HepG2 (cell line): ENCODE data around the gene BFSP1. TPM values are rescaled to one million over a fixed set of nuclear protein-coding genes. Genes with fewer than 3 reads are reported as not detected.

Experiments
- ADNP ChIP-seq: sonication (generic); formaldehyde crosslinking; IDR thresholded peaks from 2 replicates; pipeline ENCODE4 v1.4.0; 2020; ENCODE audit warnings: missing genetic modification reagents
- ARID5B ChIP-seq: IDR thresholded peaks from 2 replicates; pipeline ENCODE4 v1.4.0; 2020; ENCODE audit warnings: mild to moderate bottlenecking, missing genetic modification reagents
- DMAP1 ChIP-seq: IDR thresholded peaks from 2 replicates; pipeline ENCODE4 v1.6.1; 2016
- ERF ChIP-seq: IDR thresholded peaks from 2 replicates; pipeline ENCODE4 v1.6.1; 2018; ENCODE audit warnings: missing biosample characterization, missing genetic modification reagents
- ETV5 ChIP-seq: IDR thresholded peaks from 2 replicates; pipeline ENCODE4 v1.6.1; 2018; ENCODE audit warnings: missing biosample characterization, missing genetic modification reagents, inconsistent platforms, borderline replicate concordance
- ETV6 ChIP-seq: sonication (generic); formaldehyde crosslinking; conservative IDR thresholded peaks from 2 replicates; pipeline ENCODE4 v1.4.0; 2020; ENCODE audit warnings: missing genetic modification reagents
- HNRNPLL ChIP-seq: fragments of 200-400 bp; formaldehyde crosslinking; IDR thresholded peaks from 2 replicates; pipeline ENCODE4 v1.6.1; 2017; ENCODE audit warnings: mild to moderate bottlenecking, low read depth, low read length; ENCODE audit not compliant: poor library complexity, severe bottlenecking
- MTA1 ChIP-seq: sonication (generic); formaldehyde crosslinking; IDR thresholded peaks from 2 replicates; pipeline ENCODE4 v1.4.0; 2020; ENCODE audit warnings: missing genetic modification reagents, mild to moderate bottlenecking, borderline replicate concordance
- SMAD3 ChIP-seq: sonication (generic); formaldehyde crosslinking; IDR thresholded peaks from 2 replicates; pipeline ENCODE4 v1.4.0; 2020; ENCODE audit warnings: missing genetic modification reagents
- SMYD3 ChIP-seq: sonication (generic); formaldehyde crosslinking; IDR thresholded peaks from 2 replicates; pipeline ENCODE4 v1.8.1; 2023; ENCODE audit warnings: mild to moderate bottlenecking, missing genetic modification reagents
- SOX13 ChIP-seq, 3 experiments: fragments of 450-650 bp in 1 of 3; sonication (generic) in 1 of 3; formaldehyde crosslinking in 1 of 3; IDR thresholded peaks in 2 of 3; conservative IDR thresholded peaks in 1 of 3; 2 replicates each; pipeline versions ENCODE4 v1.5.0 to v1.6.1; 2016 to 2020; ENCODE audit warnings: antibody characterized with exemption in 1 of 3, mild to moderate bottlenecking in 1 of 3, missing compliant biosample characterization in 1 of 3, missing genetic modification reagents in 1 of 3, moderate library complexity in 1 of 3
- ZKSCAN8 ChIP-seq: IDR thresholded peaks from 2 replicates; pipeline ENCODE4 v1.6.1; 2016; ENCODE audit warnings: borderline replicate concordance, missing genetic modification reagents, missing compliant biosample characterization
- ZNF12 ChIP-seq: sonication (generic); formaldehyde crosslinking; IDR thresholded peaks from 2 replicates; pipeline ENCODE4 v1.5.0; 2020; ENCODE audit warnings: missing genetic modification reagents
- ZNF234 ChIP-seq: sonication (generic); formaldehyde crosslinking; conservative IDR thresholded peaks from 2 replicates; pipeline ENCODE4 v1.5.1; 2020; ENCODE audit warnings: mild to moderate bottlenecking, missing genetic modification reagents
- ZNF318 ChIP-seq: sonication (generic); formaldehyde crosslinking; IDR thresholded peaks from 2 replicates; pipeline ENCODE4 v1.4.0; 2020; ENCODE audit warnings: mild to moderate bottlenecking, missing genetic modification reagents
- ZNF629 ChIP-seq: sonication (generic); formaldehyde crosslinking; conservative IDR thresholded peaks from 2 replicates; pipeline ENCODE4 v1.5.0; 2020; ENCODE audit warnings: missing genetic modification reagents
- ZNF644 ChIP-seq: IDR thresholded peaks from 2 replicates; pipeline ENCODE4 v1.6.1; 2016; ENCODE audit warnings: low read depth
- polyA plus RNA-seq, 8 experiments: library from polyadenylated mRNA; depleted of rRNA in 3 of 8; stranded (reverse) in 7 of 8; unstranded in 1 of 8; fragments of >200 nt; fragmentation: Illumina TruSeq in 4 of 8; extraction: Trizol in 4 of 8; gene quantifications; 2 replicates each; pipeline versions ENCODE4 v1.2.1 to v1.2.3, GENCODE V29; 2011 to 2016; ENCODE audit warnings: low read depth in 4 of 8, missing spikeins in 1 of 8, mixed read lengths in 1 of 8; ENCODE audit not compliant: insufficient read depth in 1 of 8
- total RNA-seq, 5 experiments: library from RNA; depleted of rRNA; stranded (reverse); fragments of >200 nt; fragmentation: Illumina TruSeq; extraction: Trizol; gene quantifications; 2 replicates each; pipeline ENCODE4 v1.2.3, GENCODE V29; 2016; ENCODE audit warnings: low read depth in 1 of 5

The BFSP1 gene
- total and polyA plus RNA-seq, 2 of the 13 experiments (the other 11 are each of a cell fraction or from before 2014, with no cell fraction given) = 0.22 to 0.26 TPM

- peak; percentile 33; the same call in 1 of the 2 replicates for TF ChIP-seq ARID5B
- TF ChIP-seq DMAP1 (CRISPR knock-in tag) = peak; percentile 59; the same call in 1 of the 2 replicates
- TF ChIP-seq ETV5 = 0 out of 2 replicates have a peak, but pooled peaks have one; percentile 12
- peak; percentile 8 for TF ChIP-seq ZNF12 (CRISPR knock-in tag)
- TF ChIP-seq SOX13 (IDR thresholded peaks at IDR 0.05) = no peak
- peak in 1 of 2 experiments; percentile 26; a peak in 1 of 4 replicates for TF ChIP-seq SOX13 (CRISPR knock-in tag; conservative IDR thresholded peaks at IDR 0.05 in 1 of 2, IDR thresholded peaks at IDR 0.05 in 1 of 2)
- 0 out of 2 replicates have a peak, but pooled peaks have one; percentile 4 for TF ChIP-seq ZNF629
- TF ChIP-seq ZNF318 (CRISPR knock-in tag) = no peak; the same call in none of the 2 replicates
- TF ChIP-seq ZNF644 = 0 out of 2 replicates have a peak, but pooled peaks have one; percentile 28
- peak; percentile 41; the same call in 1 of the 2 replicates for TF ChIP-seq ZKSCAN8 (CRISPR knock-in tag)
- peak; percentile 73; the same call in 1 of the 2 replicates for TF ChIP-seq ZNF234 (CRISPR knock-in tag)
- TF ChIP-seq ERF = peak; percentile 65; the same call in 1 of the 2 replicates
- peak; percentile 90; the same call in 1 of the 2 replicates for TF ChIP-seq MTA1 (CRISPR knock-in tag)
- TF ChIP-seq HNRNPLL = peak; percentile 96
- peak; percentile 77 for TF ChIP-seq ETV6 (CRISPR knock-in tag)
- peak; percentile 61; the same call in 1 of the 2 replicates for TF ChIP-seq SMAD3 (CRISPR knock-in tag)
- TF ChIP-seq ADNP = no peak
- 0 out of 2 replicates have a peak, but pooled peaks have one; percentile 45 for TF ChIP-seq SMYD3
Observed at GRCh38 chr20:17569616-17570346, 38.6 kb upstream of the BFSP1 start, which contains the start of gene DSTN (continued).
